Uterus (tissue), 4 donors: Measurements from ENCODE around the gene FHDC1. TPM values are rescaled to one million over a fixed set of nuclear protein-coding genes. Genes with fewer than 3 reads are reported as not detected.

Experiments
- DNase-seq, 2 donors: peaks; one replicate each; pipeline ENCODE4 v3.0.0-alpha.2; 2019 to 2020
- H3K27ac ChIP-seq, 2 donors: fragments of 200-600 bp; sonication (generic); 1 replicate in 1 of 2; 2 replicates in 1 of 2; pipeline ENCODE4 v1.5.1; 2016 to 2018
- H3K27me3 ChIP-seq, 2 donors: fragments of 200-600 bp; sonication (generic); one replicate each; pipeline ENCODE4 v1.5.1; 2018 to 2019; ENCODE audit warnings: control low read depth in 1 of 2
- H3K36me3 ChIP-seq, 2 donors: fragments of 200-600 bp; sonication (generic); one replicate each; pipeline ENCODE4 v1.5.1; 2019; ENCODE audit warnings: control low read depth in 1 of 2
- H3K4me1 ChIP-seq, 2 donors: fragments of 200-600 bp; sonication (generic); one replicate each; pipeline ENCODE4 v1.5.1; 2018 to 2019; ENCODE audit warnings: control low read depth in 1 of 2
- H3K4me3 ChIP-seq, 2 donors: fragments of 200-600 bp; sonication (generic); 1 replicate in 1 of 2; 2 replicates in 1 of 2; pipeline ENCODE4 v1.5.1; 2018 to 2019; ENCODE audit warnings: mild to moderate bottlenecking in 1 of 2
- H3K9me3 ChIP-seq, 2 donors: fragments of 200-600 bp; sonication (generic); one replicate each; pipeline ENCODE4 v1.5.1; 2019; ENCODE audit warnings: control low read depth in 1 of 2
- CTCF ChIP-seq, 4 experiments: fragments of 200-600 bp in 2 of 4; fragments of 450-650 bp in 2 of 4; sonication (generic) in 2 of 4; IDR thresholded peaks; one replicate each; pipeline ENCODE4 v1.5.1; 2016 to 2019; ENCODE audit warnings: antibody characterized with exemption in 4 of 4, mild to moderate bottlenecking in 2 of 4, moderate library complexity in 1 of 4
- POLR2A ChIP-seq, 2 donors: fragments of 450-650 bp; IDR thresholded peaks; one replicate each; pipeline ENCODE4 v1.6.1; 2016; ENCODE audit warnings: antibody characterized with exemption in 2 of 2, mild to moderate bottlenecking in 1 of 2, moderate library complexity in 1 of 2
- intact Hi-C: fragments of 100-400 bp; cut with DNase I; formaldehyde crosslinking; loops from one replicate; pipeline ENCODE4 v1.15.1; 2023; ENCODE audit warnings: low total_unique reads
- total RNA-seq, 4 donors: library from RNA; depleted of rRNA in 3 of 4; stranded (reverse); fragments of >200 nt in 3 of 4; gene quantifications; one replicate each; pipeline versions ENCODE4 v1.1.0 to v1.2.4, GENCODE V29; 2014 to 2023
- donor health status: DM: yes; HTN: yes; CAD: no.

FHDC1 gene
- total RNA-seq, 4 donors from 2014 or later: 0.88 to 10.0 (median 2.9) TPM

- no peaks in the 10 kb centered on the region for H3K36me3 ChIP-seq
- H3K9me3 ChIP-seq: no peaks in the 10 kb centered on the region
- no peaks in the 10 kb centered on the region for H3K4me1 ChIP-seq
- H3K27ac ChIP-seq: no peak overlapping the region
- intact Hi-C loops: no loop called here
- no peaks in the 10 kb centered on the region for H3K27me3 ChIP-seq
- TF ChIP-seq CTCF (IDR thresholded peaks at IDR 0.05): no peak
- TF ChIP-seq POLR2A (IDR thresholded peaks at IDR 0.05): no peak
- no peak overlapping the region for H3K4me3 ChIP-seq
- no peak for DNase-seq
These were observed 20.7 kb downstream of the FHDC1 start for GRCh38 chr4:152956650-152957436.

GRCh38 chr4:152957437-152958171, 21.5 kb downstream of the FHDC1 start:
- TF ChIP-seq POLR2A (IDR thresholded peaks at IDR 0.05) (no peak), CTCF (IDR thresholded peaks at IDR 0.05) (no peak)
- Histone ChIP-seq H3K4me3 (no peak overlapping the region), H3K4me1 (no peaks in the 10 kb centered on the region), H3K9me3 (no peaks in the 10 kb centered on the region), H3K27ac (no peak overlapping the region), H3K36me3 (no peaks in the 10 kb centered on the region), H3K27me3 (no peaks in the 10 kb centered on the region)
- peak in 1 of 2 donors; percentile 34 for DNase-seq
- intact Hi-C loops: no loop called here

- DNase-seq: no peak
- H3K4me1 ChIP-seq: no peaks in the 10 kb centered on the region
- H3K4me3 ChIP-seq: no peak overlapping the region
- H3K27ac ChIP-seq: no peak overlapping the region
- no peak for TF ChIP-seq CTCF (IDR thresholded peaks at IDR 0.05)
- TF ChIP-seq POLR2A (IDR thresholded peaks at IDR 0.05): no peak
- H3K27me3 ChIP-seq: no peaks in the 10 kb centered on the region
- H3K36me3 ChIP-seq: no peaks in the 10 kb centered on the region
- no peaks in the 10 kb centered on the region for H3K9me3 ChIP-seq
- intact Hi-C loops: no loop called here
These were observed 23.0 kb downstream of the FHDC1 start for GRCh38 chr4:152959080-152959479.

- intact Hi-C loops: no loop called here
- Histone ChIP-seq H3K9me3 (no peaks in the 10 kb centered on the region), H3K4me1 (no peaks in the 10 kb centered on the region), H3K4me3 (no peak overlapping the region), H3K36me3 (no peaks in the 10 kb centered on the region), H3K27me3 (no peaks in the 10 kb centered on the region), H3K27ac (no peak overlapping the region)
- TF ChIP-seq POLR2A (IDR thresholded peaks at IDR 0.05) (no peak), CTCF (IDR thresholded peaks at IDR 0.05) (no peak)
- no peak for DNase-seq
These were observed 24.0 kb downstream of the FHDC1 start for GRCh38 chr4:152960082-152960481.
